Prostate gland (tissue), 2 donors: Measurements from ENCODE around the gene CECR2.

ENCODE experiments used
- CTCF ChIP-seq, 4 experiments: fragments of 200-600 bp in 2 of 4; fragments of 450-650 bp in 2 of 4; sonication (generic) in 2 of 4; IDR thresholded peaks; 1 replicate in 3 of 4; 2 replicates in 1 of 4; pipeline ENCODE4 v1.5.1; 2016 to 2019; ENCODE audit warnings: antibody characterized with exemption in 4 of 4, mild to moderate bottlenecking in 2 of 4, moderate library complexity in 2 of 4
- POLR2A ChIP-seq: fragments of 450-650 bp; IDR thresholded peaks from one replicate; pipeline ENCODE4 v1.6.1; 2016; ENCODE audit warnings: antibody characterized with exemption, mild to moderate bottlenecking
- POLR2AphosphoS5 ChIP-seq: sonication (generic); formaldehyde crosslinking; IDR thresholded peaks from one replicate; pipeline ENCODE4 v1.6.1; 2017; ENCODE audit warnings: antibody characterized with exemption

- TF ChIP-seq CTCF (IDR thresholded peaks at IDR 0.05) (no peak), POLR2A (no peak), POLR2AphosphoS5 (no peak)
These were observed 74.9 kb downstream of the CECR2 start for GRCh38 chr22:17444204-17444504.
